Muscle layer of colon (tissue), 2 donors: ENCODE data around the gene KDM4B.

Source experiments
- H3K27ac ChIP-seq: one replicate; pipeline ENCODE4 v1.7.0; 2013; ENCODE audit warnings: low read depth, mild to moderate bottlenecking, low read length, moderate library complexity
- H3K27me3 ChIP-seq, 2 donors: one replicate each; pipeline ENCODE4 v1.7.0; 2013; ENCODE audit warnings: low read length in 2 of 2, mild to moderate bottlenecking in 2 of 2; ENCODE audit not compliant: insufficient read depth in 2 of 2, control insufficient read depth in 1 of 2
- H3K36me3 ChIP-seq: one replicate; pipeline ENCODE4 v1.7.0; 2013; ENCODE audit warnings: mild to moderate bottlenecking, low read length; ENCODE audit not compliant: insufficient read depth
- H3K4me1 ChIP-seq: one replicate; pipeline ENCODE4 v1.7.0; 2013; ENCODE audit warnings: mild to moderate bottlenecking, low read length; ENCODE audit not compliant: insufficient read depth
- H3K4me3 ChIP-seq, 2 donors: one replicate each; pipeline ENCODE4 v1.7.0; 2013; ENCODE audit warnings: low read length in 2 of 2, low read depth in 1 of 2, mild to moderate bottlenecking in 1 of 2, moderate library complexity in 1 of 2
- H3K9ac ChIP-seq: one replicate; pipeline ENCODE4 v1.7.0; 2013; ENCODE audit warnings: low read length
- H3K9me3 ChIP-seq: one replicate; pipeline ENCODE4 v1.7.0; 2013; ENCODE audit warnings: mild to moderate bottlenecking, low read length
- donor health status: abdominal sarcoma.
- donor health status: Adenocarcinoma of cecum.

Gene KDM4B

DNA sequence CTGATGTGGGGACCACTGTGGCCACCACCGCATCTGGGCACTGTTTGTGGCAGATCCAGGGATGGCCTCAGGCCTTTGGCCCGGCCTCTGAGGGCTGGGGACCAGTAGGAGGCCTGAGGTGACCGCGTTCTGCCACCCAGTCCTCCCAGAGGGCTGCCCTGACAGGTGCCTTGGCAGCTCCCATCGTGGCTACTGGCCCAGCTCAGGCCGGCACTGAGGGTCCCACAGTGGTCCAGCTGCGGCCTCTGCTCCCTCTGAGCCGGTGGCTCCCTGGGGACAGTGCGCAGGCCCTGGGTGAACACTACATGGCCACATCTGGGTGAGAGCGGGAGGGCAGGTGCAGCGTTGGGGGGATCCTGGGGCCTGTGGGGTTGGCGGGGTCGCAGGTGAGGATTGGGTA lies 61.9 kb downstream of the KDM4B start:
- Histone ChIP-seq H3K9me3 (no peaks in the 10 kb centered on the region), H3K27ac (no peak overlapping the region), H3K36me3 (peaks cover 18% of the 10 kb centered on the region), H3K4me3 (no peak overlapping the region), H3K27me3 (no peaks in the 10 kb centered on the region), H3K4me1 (peaks cover 18% of the 10 kb centered on the region), H3K9ac (no peak overlapping the region)

DNA sequence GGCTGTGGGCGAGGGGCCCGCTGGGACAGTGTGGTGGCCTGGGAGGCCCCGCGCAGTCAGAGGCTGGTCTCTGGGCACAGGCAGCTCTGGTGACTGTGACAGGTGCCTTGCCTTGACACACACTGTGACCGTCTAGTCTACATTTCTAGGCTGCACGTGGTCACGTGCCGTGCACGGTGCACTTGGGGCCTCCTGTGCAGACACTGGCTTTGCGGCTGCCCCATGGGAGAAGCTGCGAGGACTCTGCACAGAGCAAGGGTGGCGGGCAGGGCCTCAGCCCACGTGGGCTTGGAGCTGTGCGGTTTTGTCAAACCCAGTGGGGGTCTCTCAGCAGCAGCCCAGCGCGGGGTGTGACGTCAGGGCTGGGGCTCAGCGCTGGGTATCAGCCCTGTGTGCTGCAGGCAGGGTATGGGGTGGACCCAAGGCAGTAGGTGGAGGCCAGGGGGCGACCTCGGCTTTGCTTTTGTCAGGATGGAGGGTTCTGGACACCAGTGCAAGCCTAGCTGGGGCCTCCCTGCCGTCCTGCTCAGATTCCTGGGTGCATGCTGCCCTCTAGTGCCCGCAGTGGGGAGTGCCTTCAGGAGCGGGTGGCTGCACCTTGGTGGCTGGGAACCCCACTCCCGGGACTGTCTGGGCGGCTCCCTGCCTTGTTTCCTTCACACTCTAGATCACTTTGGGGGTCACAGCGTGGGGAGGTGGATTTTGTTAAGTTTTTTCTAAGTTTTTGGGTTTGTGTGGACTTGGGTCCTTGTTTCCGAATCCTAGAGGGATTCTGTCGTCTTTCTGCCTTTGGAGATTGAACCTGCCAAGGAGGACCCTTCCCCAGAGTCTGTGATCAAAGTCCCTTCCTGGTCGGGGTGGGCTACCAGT lies 62.6 kb downstream of the KDM4B start:
- H3K9me3 ChIP-seq, result no peaks in the 10 kb centered on the region
- H3K4me3 ChIP-seq, result no peak overlapping the region
- H3K4me1 ChIP-seq, result peaks cover 23% of the 10 kb centered on the region
- H3K27me3 ChIP-seq, result no peaks in the 10 kb centered on the region
- H3K27ac ChIP-seq, result no peak overlapping the region
- H3K36me3 ChIP-seq, result peaks cover 18% of the 10 kb centered on the region
- H3K9ac ChIP-seq, result no peak overlapping the region

DNA sequence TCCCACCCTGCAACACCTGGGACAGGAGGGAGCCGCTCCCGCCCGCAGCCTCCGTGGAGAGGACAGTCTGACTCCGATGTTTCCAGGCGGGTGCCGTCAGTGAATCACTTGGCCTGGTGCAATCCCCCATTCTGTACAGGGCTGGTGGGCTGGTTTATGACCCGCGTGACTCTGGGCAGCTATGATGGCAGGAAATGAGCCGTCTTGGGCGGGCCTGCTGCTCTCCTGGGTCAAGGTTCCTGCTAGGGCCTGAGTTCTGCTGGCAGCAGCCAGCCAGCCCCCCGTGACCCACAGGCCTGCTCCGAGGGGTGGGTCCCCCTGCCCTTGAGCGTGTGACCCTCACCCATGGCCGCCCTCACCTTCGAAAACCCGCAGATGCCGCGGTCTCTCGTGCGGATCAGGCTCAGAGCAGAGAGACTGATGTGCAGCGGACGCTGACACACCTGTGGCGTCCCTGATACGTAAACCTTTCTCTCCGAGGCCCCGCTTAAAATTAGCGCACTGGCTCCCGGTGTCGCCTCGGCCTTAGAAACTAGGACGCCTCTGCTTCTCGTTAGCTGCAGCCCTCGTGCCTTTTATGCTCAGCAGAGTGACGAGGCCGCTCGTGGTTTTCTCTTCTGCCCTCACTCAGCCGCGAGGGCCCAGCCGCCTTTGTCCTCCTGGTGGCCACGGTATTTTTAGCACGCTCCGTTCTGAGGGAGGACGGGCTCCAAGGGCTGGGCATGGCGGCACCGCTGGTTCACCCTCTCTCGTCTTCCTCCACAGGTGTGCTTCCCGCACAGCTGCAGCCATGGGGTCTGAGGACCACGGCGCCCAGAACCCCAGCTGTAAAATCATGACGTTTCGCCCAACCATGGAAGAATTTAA lies 63.4 kb downstream of the KDM4B start:
- peaks cover 18% of the 10 kb centered on the region for H3K36me3 ChIP-seq
- H3K27ac ChIP-seq, result no peak overlapping the region
- H3K9me3 ChIP-seq, result no peaks in the 10 kb centered on the region
- H3K9ac ChIP-seq, result no peak overlapping the region
- no peak overlapping the region for H3K4me3 ChIP-seq
- H3K4me1 ChIP-seq, result peaks cover 24% of the 10 kb centered on the region
- H3K27me3 ChIP-seq, result no peaks in the 10 kb centered on the region

GRCh38 chr19:5035105-5035761 lies 66.3 kb downstream of the KDM4B start:
- peaks cover 26% of the 10 kb centered on the region for H3K36me3 ChIP-seq
- H3K9me3 ChIP-seq, result no peaks in the 10 kb centered on the region
- H3K4me1 ChIP-seq, result peaks cover 39% of the 10 kb centered on the region
- no peak overlapping the region for H3K4me3 ChIP-seq
- H3K9ac ChIP-seq, result no peak overlapping the region
- no peaks in the 10 kb centered on the region for H3K27me3 ChIP-seq
- no peak overlapping the region for H3K27ac ChIP-seq

DNA sequence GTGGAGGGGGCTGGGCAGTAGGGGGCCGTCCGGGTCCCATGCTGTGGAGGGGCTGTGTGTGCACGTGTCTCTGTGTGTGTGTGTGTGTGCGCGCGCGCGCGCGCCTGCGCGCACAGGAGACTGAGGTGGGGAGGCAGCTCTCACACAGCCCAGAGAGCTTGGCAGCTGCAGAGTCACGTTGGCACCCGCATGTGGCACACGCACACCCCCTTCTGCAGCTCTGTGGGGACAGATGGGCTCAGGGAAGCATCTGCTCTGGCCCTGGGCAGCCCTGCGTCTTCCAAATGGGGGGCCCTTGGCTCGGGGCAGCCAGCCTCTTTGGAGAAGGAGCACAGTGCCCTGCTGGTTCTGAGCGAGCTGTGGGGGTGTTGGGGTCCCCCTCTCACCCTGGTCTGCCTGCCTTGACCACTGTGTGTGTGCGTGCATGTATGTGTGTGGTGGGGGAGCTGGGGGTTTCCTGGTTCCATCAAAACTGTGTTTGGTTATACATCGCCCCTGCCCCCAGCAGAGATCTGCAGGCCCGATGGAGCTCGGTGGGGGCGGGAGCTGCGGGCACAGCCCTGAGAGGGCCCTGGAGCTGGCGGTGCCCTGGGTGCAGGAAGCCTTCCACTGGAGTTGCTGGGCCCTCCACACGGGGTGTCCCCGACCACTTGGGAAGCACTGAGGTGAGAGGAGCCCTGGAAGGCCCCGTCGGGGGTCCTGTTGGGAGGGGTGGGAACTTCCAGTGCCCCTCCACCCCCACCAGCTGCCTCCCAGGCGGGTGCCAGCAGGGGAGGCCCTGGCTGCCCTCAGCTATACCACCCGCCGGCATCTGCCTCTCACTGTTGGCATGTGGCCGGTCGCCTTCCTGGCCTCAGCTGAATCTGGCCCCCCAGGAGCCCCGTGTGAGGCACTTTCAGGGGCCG lies 67.1 kb downstream of the KDM4B start:
- Histone ChIP-seq H3K4me1 (peaks cover 39% of the 10 kb centered on the region), H3K4me3 (peak overlapping the region in 1 of 2 donors; percentile 47), H3K9me3 (no peaks in the 10 kb centered on the region), H3K36me3 (peaks cover 34% of the 10 kb centered on the region), H3K27ac (no peak overlapping the region), H3K9ac (no peak overlapping the region), H3K27me3 (no peaks in the 10 kb centered on the region)

GRCh38 chr19:5036698-5037563 lies 68.0 kb downstream of the KDM4B start:
- H3K27me3 ChIP-seq, result no peaks in the 10 kb centered on the region
- H3K36me3 ChIP-seq, result peaks cover 34% of the 10 kb centered on the region
- H3K4me1 ChIP-seq, result peaks cover 39% of the 10 kb centered on the region
- H3K4me3 ChIP-seq, result peak overlapping the region in 1 of 2 donors; percentile 47
- peak overlapping the region; percentile 39 for H3K27ac ChIP-seq
- no peaks in the 10 kb centered on the region for H3K9me3 ChIP-seq
- no peak overlapping the region for H3K9ac ChIP-seq

- no peak overlapping the region for H3K9ac ChIP-seq
- peak overlapping the region; percentile 9 for H3K27ac ChIP-seq
- H3K4me3 ChIP-seq, result no peak overlapping the region
- peaks cover 40% of the 10 kb centered on the region for H3K36me3 ChIP-seq
- H3K9me3 ChIP-seq, result no peaks in the 10 kb centered on the region
- H3K27me3 ChIP-seq, result no peaks in the 10 kb centered on the region
- peaks cover 39% of the 10 kb centered on the region for H3K4me1 ChIP-seq
These were observed 69.0 kb downstream of the KDM4B start for GRCh38 chr19:5037936-5038335.

DNA sequence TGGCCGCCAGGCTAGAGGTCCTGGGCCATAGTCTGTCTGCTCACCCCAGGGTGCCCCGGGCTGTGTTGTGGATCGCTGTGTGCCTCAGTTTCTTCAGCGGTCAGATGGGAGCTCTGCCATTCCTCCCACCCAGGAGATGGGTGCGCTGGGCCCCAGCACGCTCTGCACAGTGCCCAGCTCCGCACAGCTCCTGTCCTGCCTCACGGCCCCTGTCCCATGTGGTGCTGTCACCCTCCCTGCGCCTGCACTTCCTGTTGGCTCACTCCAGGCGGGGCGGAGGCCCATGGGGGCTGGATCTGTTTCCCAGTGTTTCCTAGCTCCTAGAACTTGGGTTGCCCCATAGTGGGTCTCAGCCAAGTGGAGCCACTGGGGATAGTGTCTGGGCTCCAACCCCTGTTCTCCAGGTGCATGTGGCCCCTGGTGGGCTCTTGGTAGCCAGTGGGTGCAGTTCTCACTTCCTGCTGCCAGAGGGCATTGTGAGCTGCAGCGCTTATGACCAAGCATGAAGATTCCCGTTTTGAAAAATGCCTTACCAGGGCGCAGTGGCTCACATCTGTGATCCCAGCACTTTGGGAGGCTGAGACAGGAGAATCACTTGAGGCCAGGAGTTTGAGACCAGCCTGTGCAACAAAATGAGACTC lies 69.8 kb downstream of the KDM4B start:
- Histone ChIP-seq H3K9me3 (no peaks in the 10 kb centered on the region), H3K4me3 (no peak overlapping the region), H3K27me3 (no peaks in the 10 kb centered on the region), H3K36me3 (peaks cover 37% of the 10 kb centered on the region), H3K9ac (no peak overlapping the region), H3K4me1 (peaks cover 39% of the 10 kb centered on the region), H3K27ac (no peak overlapping the region)

DNA sequence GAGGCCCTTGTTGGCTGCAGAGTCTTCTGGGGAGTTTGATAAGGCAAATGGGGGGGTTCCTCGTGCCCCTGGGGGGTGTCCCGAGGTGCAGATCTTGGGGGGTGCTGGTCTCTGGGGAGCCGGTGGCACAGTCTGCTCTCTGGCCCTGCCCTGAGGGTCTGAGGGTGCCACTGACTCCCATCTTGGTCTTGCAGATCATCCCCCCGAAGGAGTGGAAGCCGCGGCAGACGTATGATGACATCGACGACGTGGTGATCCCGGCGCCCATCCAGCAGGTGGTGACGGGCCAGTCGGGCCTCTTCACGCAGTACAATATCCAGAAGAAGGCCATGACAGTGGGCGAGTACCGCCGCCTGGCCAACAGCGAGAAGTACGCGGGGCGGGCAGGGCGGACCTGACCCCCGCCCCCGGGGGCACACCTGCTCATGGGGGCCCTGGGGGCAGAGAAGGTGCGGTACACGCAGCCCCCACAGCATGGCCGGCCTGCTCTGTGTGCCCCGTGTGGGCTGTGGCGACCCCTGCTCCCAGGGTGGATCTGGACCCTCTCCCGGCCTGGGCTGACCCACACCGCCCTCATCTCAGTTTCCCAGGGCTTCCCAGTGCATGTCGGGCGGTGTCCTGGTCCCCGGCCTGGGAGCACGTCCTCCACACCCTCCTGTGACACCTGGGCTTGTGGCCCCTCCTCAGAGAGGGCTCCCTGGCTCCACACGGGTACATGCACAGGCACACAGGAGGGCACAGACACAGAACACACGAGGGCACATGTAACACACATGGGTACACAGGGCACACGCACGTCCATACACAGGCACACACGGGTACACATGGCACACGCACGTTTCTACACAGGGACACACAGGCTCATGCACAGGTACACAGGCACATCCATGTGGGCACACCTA lies 71.0 kb downstream of the KDM4B start:
- H3K9me3 ChIP-seq, result no peaks in the 10 kb centered on the region
- peaks cover 28% of the 10 kb centered on the region for H3K36me3 ChIP-seq
- H3K9ac ChIP-seq, result no peak overlapping the region
- no peak overlapping the region for H3K4me3 ChIP-seq
- peaks cover 39% of the 10 kb centered on the region for H3K4me1 ChIP-seq
- no peaks in the 10 kb centered on the region for H3K27me3 ChIP-seq
- H3K27ac ChIP-seq, result no peak overlapping the region
